ENCODE data around the gene EVC. TPM values are rescaled to one million over a fixed set of nuclear protein-coding genes. Genes with fewer than 3 reads are reported as not detected.

Gene EVC
- total RNA-seq, 1 donor from 2014 or later: 2.0 TPM

- Mint-ChIP-seq H3K4me1 (ENCODE audit: low read depth) (no peaks in the 10 kb centered on the region), H3K9me3 (peaks cover 19% of the 10 kb centered on the region), H3K36me3 (ENCODE audit: low read depth) (no peaks in the 10 kb centered on the region), H3K27me3 (ENCODE audit: low read depth) (no peaks in the 10 kb centered on the region), H3K27ac (no peak overlapping the region), H3K4me3 (ENCODE audit: low read depth) (no peak overlapping the region)
- intact Hi-C loops (cut with micrococcal nuclease): no loop called here
- no peak for DNase-seq (ENCODE audit: low spot score)
Measured at GRCh38 chr4:5700459-5700858, 10.5 kb upstream of the EVC start.

- Mint-ChIP-seq H3K4me1 (ENCODE audit: low read depth) (no peaks in the 10 kb centered on the region), H3K4me3 (ENCODE audit: low read depth) (no peak overlapping the region), H3K36me3 (ENCODE audit: low read depth) (no peaks in the 10 kb centered on the region), H3K27ac (no peak overlapping the region), H3K9me3 (peaks cover 25% of the 10 kb centered on the region), H3K27me3 (ENCODE audit: low read depth) (peaks cover 5% of the 10 kb centered on the region)
- no peak for DNase-seq (ENCODE audit: low spot score)
- intact Hi-C loops (cut with micrococcal nuclease): no loop called here
Measured at GRCh38 chr4:5701971-5702370, 9.0 kb upstream of the EVC start.

GRCh38 chr4:5703831-5704230 is 7.2 kb upstream of the EVC start:
- H3K27me3 Mint-ChIP-seq (ENCODE audit: low read depth): peaks cover 17% of the 10 kb centered on the region
- H3K4me1 Mint-ChIP-seq (ENCODE audit: low read depth): no peaks in the 10 kb centered on the region
- peaks cover 25% of the 10 kb centered on the region for H3K9me3 Mint-ChIP-seq
- intact Hi-C loops (cut with micrococcal nuclease): no loop called here
- no peak overlapping the region for H3K27ac Mint-ChIP-seq
- no peak for DNase-seq (ENCODE audit: low spot score)
- no peaks in the 10 kb centered on the region for H3K36me3 Mint-ChIP-seq (ENCODE audit: low read depth)
- H3K4me3 Mint-ChIP-seq (ENCODE audit: low read depth): no peak overlapping the region

GRCh38 chr4:5704276-5704675 is 6.7 kb upstream of the EVC start:
- H3K36me3 Mint-ChIP-seq (ENCODE audit: low read depth): no peaks in the 10 kb centered on the region
- no peak for DNase-seq (ENCODE audit: low spot score)
- intact Hi-C loops (cut with micrococcal nuclease): no loop called here
- H3K9me3 Mint-ChIP-seq: peaks cover 25% of the 10 kb centered on the region
- H3K4me3 Mint-ChIP-seq (ENCODE audit: low read depth): no peak overlapping the region
- H3K4me1 Mint-ChIP-seq (ENCODE audit: low read depth): no peaks in the 10 kb centered on the region
- no peak overlapping the region for H3K27ac Mint-ChIP-seq
- H3K27me3 Mint-ChIP-seq (ENCODE audit: low read depth): peaks cover 17% of the 10 kb centered on the region

GRCh38 chr4:5705647-5706320 is 5.2 kb upstream of the EVC start:
- H3K4me1 Mint-ChIP-seq (ENCODE audit: low read depth): no peaks in the 10 kb centered on the region

GRCh38 chr4:5706486-5707290 is 4.3 kb upstream of the EVC start:
- intact Hi-C loops (cut with micrococcal nuclease): no loop called here
- H3K9me3 Mint-ChIP-seq: peaks cover 23% of the 10 kb centered on the region
- no peaks in the 10 kb centered on the region for H3K36me3 Mint-ChIP-seq (ENCODE audit: low read depth)

More at GRCh38 chr4:5705647-5706320, 5.2 kb upstream of the EVC start:
- H3K36me3 Mint-ChIP-seq (ENCODE audit: low read depth): no peaks in the 10 kb centered on the region
- intact Hi-C loops (cut with micrococcal nuclease): no loop called here
- peaks cover 32% of the 10 kb centered on the region for H3K27me3 Mint-ChIP-seq (ENCODE audit: low read depth)
- no peak overlapping the region for H3K4me3 Mint-ChIP-seq (ENCODE audit: low read depth)
- DNase-seq (ENCODE audit: low spot score): no peak
- H3K9me3 Mint-ChIP-seq: peaks cover 25% of the 10 kb centered on the region
- H3K27ac Mint-ChIP-seq: no peak overlapping the region

GRCh38 chr4:5707366-5707765 is 3.6 kb upstream of the EVC start:
- intact Hi-C loops (cut with micrococcal nuclease): no loop called here
- Mint-ChIP-seq H3K36me3 (ENCODE audit: low read depth) (no peaks in the 10 kb centered on the region), H3K4me3 (ENCODE audit: low read depth) (no peak overlapping the region), H3K9me3 (peaks cover 17% of the 10 kb centered on the region), H3K27ac (no peak overlapping the region), H3K4me1 (ENCODE audit: low read depth) (peaks cover 2% of the 10 kb centered on the region), H3K27me3 (ENCODE audit: low read depth) (peaks cover 43% of the 10 kb centered on the region)
- DNase-seq (ENCODE audit: low spot score): no peak

More at GRCh38 chr4:5706486-5707290, 4.3 kb upstream of the EVC start:
- DNase-seq (ENCODE audit: low spot score): no peak
- peaks cover 36% of the 10 kb centered on the region for H3K27me3 Mint-ChIP-seq (ENCODE audit: low read depth)
- H3K4me3 Mint-ChIP-seq (ENCODE audit: low read depth): no peak overlapping the region
- no peak overlapping the region for H3K27ac Mint-ChIP-seq
- peaks cover under 1% of the 10 kb centered on the region for H3K4me1 Mint-ChIP-seq (ENCODE audit: low read depth)

- Mint-ChIP-seq H3K36me3 (ENCODE audit: low read depth) (no peaks in the 10 kb centered on the region), H3K4me3 (ENCODE audit: low read depth) (peak overlapping the region; percentile 38), H3K27ac (no peak overlapping the region), H3K27me3 (ENCODE audit: low read depth) (peaks cover 46% of the 10 kb centered on the region), H3K4me1 (ENCODE audit: low read depth) (peaks cover 2% of the 10 kb centered on the region), H3K9me3 (peaks cover 15% of the 10 kb centered on the region)
- intact Hi-C loops (cut with micrococcal nuclease): no loop called here
- DNase-seq (ENCODE audit: low spot score): no peak
Measured at GRCh38 chr4:5707778-5708448, 3.1 kb upstream of the EVC start.

GRCh38 chr4:5708449-5709206 is 2.4 kb upstream of the EVC start, which contains the start of gene EVC2:
Gene EVC2, minus strand, starts transcription at chr4:5708559. Its CDS starts 46 bp downstream, at chr4:5708513.
- H3K4me3 Mint-ChIP-seq (ENCODE audit: low read depth): peak within 1 kb of the TSS; percentile 38
- intact Hi-C loops (cut with micrococcal nuclease): no loop called here
- peaks cover 2% of the 10 kb centered on the region for H3K4me1 Mint-ChIP-seq (ENCODE audit: low read depth)
- peaks cover 12% of the 10 kb centered on the region for H3K9me3 Mint-ChIP-seq
- DNase-seq (ENCODE audit: low spot score): no peak
- no peaks in the 10 kb centered on the region for H3K36me3 Mint-ChIP-seq (ENCODE audit: low read depth)
- no peak within 1 kb of the TSS for H3K27ac Mint-ChIP-seq
- peaks cover 46% of the 10 kb centered on the region for H3K27me3 Mint-ChIP-seq (ENCODE audit: low read depth)

GRCh38 chr4:5709207-5709575 is 1.8 kb upstream of the EVC start:
- no peak overlapping the region for H3K27ac Mint-ChIP-seq
- intact Hi-C loops (cut with micrococcal nuclease): no loop called here

GRCh38 chr4:5710065-5710960 is 688 bp upstream of the EVC start:
- no peak overlapping the region for H3K27ac Mint-ChIP-seq
- intact Hi-C loops (cut with micrococcal nuclease): no loop called here
- H3K9me3 Mint-ChIP-seq: peaks cover 20% of the 10 kb centered on the region
- H3K27me3 Mint-ChIP-seq (ENCODE audit: low read depth): peaks cover 50% of the 10 kb centered on the region
- no peak for DNase-seq (ENCODE audit: low spot score)
- H3K4me3 Mint-ChIP-seq (ENCODE audit: low read depth): peak overlapping the region; percentile 59
- H3K4me1 Mint-ChIP-seq (ENCODE audit: low read depth): peaks cover 2% of the 10 kb centered on the region
- H3K36me3 Mint-ChIP-seq (ENCODE audit: low read depth): no peaks in the 10 kb centered on the region

More at GRCh38 chr4:5709207-5709575, 1.8 kb upstream of the EVC start:
- DNase-seq (ENCODE audit: low spot score): no peak
- Mint-ChIP-seq H3K4me1 (ENCODE audit: low read depth) (peaks cover 2% of the 10 kb centered on the region), H3K9me3 (peaks cover 11% of the 10 kb centered on the region), H3K36me3 (ENCODE audit: low read depth) (no peaks in the 10 kb centered on the region), H3K4me3 (ENCODE audit: low read depth) (no peak overlapping the region), H3K27me3 (ENCODE audit: low read depth) (peaks cover 50% of the 10 kb centered on the region)
